GM23338 (cell line): ENCODE results near the gene ZNF552. TPM values are rescaled to one million over a fixed set of nuclear protein-coding genes. Genes with fewer than 3 reads are reported as not detected.

Experiments used
- ATAC-seq: fragments of 200-7000 bp; cut with Tn5 transposase; 3 replicates; pipeline ENCODE4 v1.9.1; 2020
- DNase-seq: peaks from one replicate; pipeline ENCODE4 v3.0.0-alpha.2; 2015; ENCODE audit warnings: low spot score
- H2AFZ ChIP-seq: fragments of 200-600 bp; sonication (generic); 2 replicates; pipeline ENCODE4 v1.8.0; 2016; ENCODE audit warnings: antibody characterized with exemption, mild to moderate bottlenecking, moderate library complexity
- H3F3A ChIP-seq: fragments of 200-600 bp; sonication (generic); replicated peaks from 2 replicates; pipeline ENCODE4 v1.8.0; 2017; ENCODE audit warnings: antibody characterized with exemption, mixed run types, low read depth
- H3K27ac ChIP-seq: fragments of 200-600 bp; sonication (generic); 2 replicates; pipeline ENCODE4 v1.6.1; 2016; ENCODE audit warnings: low read depth
- H3K27me3 ChIP-seq: fragments of 200-600 bp; sonication (generic); 2 replicates; pipeline ENCODE4 v1.8.0; 2016; ENCODE audit warnings: mild to moderate bottlenecking, mixed run types, moderate library complexity; ENCODE audit not compliant: insufficient read depth
- H3K36me3 ChIP-seq: fragments of 200-600 bp; sonication (generic); 2 replicates; pipeline ENCODE4 v1.8.0; 2016; ENCODE audit warnings: mild to moderate bottlenecking; ENCODE audit not compliant: insufficient read depth
- H3K4me1 ChIP-seq: fragments of 200-600 bp; sonication (generic); 2 replicates; pipeline ENCODE4 v1.8.0; 2016; ENCODE audit warnings: mild to moderate bottlenecking, moderate library complexity; ENCODE audit not compliant: insufficient read depth
- H3K4me2 ChIP-seq: fragments of 200-600 bp; sonication (generic); 2 replicates; pipeline ENCODE4 v1.7.1; 2017; ENCODE audit warnings: mixed run types
- H3K4me3 ChIP-seq: fragments of 200-600 bp; sonication (generic); 2 replicates; pipeline ENCODE4 v1.6.1; 2016; ENCODE audit warnings: mixed run types
- H3K79me2 ChIP-seq: fragments of 200-600 bp; sonication (generic); replicated peaks from 2 replicates; pipeline ENCODE4 v1.8.0; 2017; ENCODE audit warnings: mild to moderate bottlenecking; ENCODE audit not compliant: insufficient read depth
- H3K9me2 ChIP-seq: fragments of 200-600 bp; sonication (generic); 2 replicates; pipeline ENCODE4 v1.8.0; 2017; ENCODE audit not compliant: insufficient read depth
- H4K20me1 ChIP-seq: fragments of 200-600 bp; sonication (generic); replicated peaks from 2 replicates; pipeline ENCODE4 v1.8.0; 2017; ENCODE audit warnings: mild to moderate bottlenecking; ENCODE audit not compliant: insufficient read depth
- H3K27ac Mint-ChIP-seq: 2 replicates; pipeline ENCODE4 v1.8.0; 2020; ENCODE audit warnings: inconsistent platforms, mild to moderate bottlenecking, moderate library complexity, mixed read lengths
- H3K27me3 Mint-ChIP-seq: 3 replicates; pipeline ENCODE4 v1.8.0; 2022; ENCODE audit warnings: low read depth, mild to moderate bottlenecking, moderate library complexity, mixed read lengths, inconsistent platforms; ENCODE audit not compliant: insufficient read depth, poor library complexity
- H3K36me3 Mint-ChIP-seq: 3 replicates; pipeline ENCODE4 v1.8.0; 2021; ENCODE audit warnings: low read depth, mild to moderate bottlenecking, inconsistent platforms, moderate library complexity, mixed read lengths
- H3K4me1 Mint-ChIP-seq: 3 replicates; pipeline ENCODE4 v1.8.0; 2020; ENCODE audit warnings: mild to moderate bottlenecking, inconsistent platforms, mixed read lengths
- H3K4me3 Mint-ChIP-seq: 3 replicates; pipeline ENCODE4 v1.8.0; 2021; ENCODE audit warnings: moderate library complexity, mild to moderate bottlenecking, inconsistent platforms, mixed read lengths
- H3K9me3 Mint-ChIP-seq: 3 replicates; pipeline ENCODE4 v1.8.0; 2020; ENCODE audit warnings: moderate library complexity, mild to moderate bottlenecking, inconsistent platforms, mixed read lengths
- CREB1 ChIP-seq: fragments of 250-450 bp; sonication (Bioruptor Pico); IDR thresholded peaks from 2 replicates; pipeline ENCODE4 v1.5.0; 2020; ENCODE audit warnings: low read depth, mild to moderate bottlenecking, moderate library complexity
- EZH2phosphoT487 ChIP-seq: fragments of 200-600 bp; sonication (generic); IDR thresholded peaks from one replicate; pipeline ENCODE4 v1.8.1; 2018; ENCODE audit warnings: antibody characterized with exemption; ENCODE audit not compliant: unreplicated experiment
- POLR2AphosphoS5 ChIP-seq: IDR thresholded peaks from 2 replicates; pipeline ENCODE4 v1.6.1; 2016; ENCODE audit warnings: antibody characterized with exemption, low read depth
- ZNF114 ChIP-seq: fragments of 250-450 bp; sonication (Bioruptor Pico); IDR thresholded peaks from 2 replicates; pipeline ENCODE4 v1.5.0; 2020; ENCODE audit warnings: mild to moderate bottlenecking, moderate library complexity
- polyA plus RNA-seq: library from polyadenylated mRNA; unstranded; fragments of >200 nt; fragmentation: Nextera tagmentation; extraction: Ambion mirVana; gene quantifications from 2 replicates; pipeline ENCODE4 v1.2.1, GENCODE V29; 2016
- total RNA-seq: library from RNA; depleted of rRNA; stranded (reverse); fragments of >200 nt; shearing (Covaris generic); gene quantifications from 2 replicates; pipeline ENCODE4 v1.2.3, GENCODE V29; 2014
- TF ChIP-seq, protein P1 (sequence below): fragments of 250-450 bp; sonication (Bioruptor Pico); IDR thresholded peaks from 2 replicates; pipeline ENCODE4 v1.5.0; 2020; ENCODE audit warnings: mild to moderate bottlenecking, moderate library complexity
- TF ChIP-seq, protein P2 (sequence below): IDR thresholded peaks from 2 replicates; pipeline ENCODE4 v1.6.1; 2016; ENCODE audit warnings: antibody characterized with exemption

Gene ZNF552
- total and polyA plus RNA-seq, 2 experiments from 2014 or later = 11.7 to 15.7 TPM

DNA sequence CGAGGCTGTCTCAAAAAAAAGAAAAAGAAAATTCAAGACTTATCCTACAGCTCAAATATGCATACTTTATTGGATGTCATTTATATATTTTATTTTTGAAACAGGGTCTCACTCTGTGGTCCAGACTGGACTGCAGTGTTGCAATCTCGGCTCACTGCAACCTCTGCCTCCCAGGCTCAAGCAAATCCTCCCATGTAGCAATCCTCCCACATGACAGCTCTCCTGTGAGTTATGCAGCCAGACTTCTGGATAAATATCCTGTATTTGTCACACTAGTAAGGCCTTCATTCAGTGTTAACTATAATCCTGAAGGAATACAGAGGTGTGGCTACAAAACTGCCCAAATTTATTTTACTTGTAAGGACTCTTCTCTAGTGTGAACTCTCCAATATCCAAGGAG is 7.2 kb downstream of the ZNF552 start (continued):
- TF ChIP-seq CREB1 (no peak), ZNF114 (CRISPR knock-in tag) (no peak), POLR2AphosphoS5 (no peak), EZH2phosphoT487 (no peak)
- TF ChIP-seq, protein P1, sequence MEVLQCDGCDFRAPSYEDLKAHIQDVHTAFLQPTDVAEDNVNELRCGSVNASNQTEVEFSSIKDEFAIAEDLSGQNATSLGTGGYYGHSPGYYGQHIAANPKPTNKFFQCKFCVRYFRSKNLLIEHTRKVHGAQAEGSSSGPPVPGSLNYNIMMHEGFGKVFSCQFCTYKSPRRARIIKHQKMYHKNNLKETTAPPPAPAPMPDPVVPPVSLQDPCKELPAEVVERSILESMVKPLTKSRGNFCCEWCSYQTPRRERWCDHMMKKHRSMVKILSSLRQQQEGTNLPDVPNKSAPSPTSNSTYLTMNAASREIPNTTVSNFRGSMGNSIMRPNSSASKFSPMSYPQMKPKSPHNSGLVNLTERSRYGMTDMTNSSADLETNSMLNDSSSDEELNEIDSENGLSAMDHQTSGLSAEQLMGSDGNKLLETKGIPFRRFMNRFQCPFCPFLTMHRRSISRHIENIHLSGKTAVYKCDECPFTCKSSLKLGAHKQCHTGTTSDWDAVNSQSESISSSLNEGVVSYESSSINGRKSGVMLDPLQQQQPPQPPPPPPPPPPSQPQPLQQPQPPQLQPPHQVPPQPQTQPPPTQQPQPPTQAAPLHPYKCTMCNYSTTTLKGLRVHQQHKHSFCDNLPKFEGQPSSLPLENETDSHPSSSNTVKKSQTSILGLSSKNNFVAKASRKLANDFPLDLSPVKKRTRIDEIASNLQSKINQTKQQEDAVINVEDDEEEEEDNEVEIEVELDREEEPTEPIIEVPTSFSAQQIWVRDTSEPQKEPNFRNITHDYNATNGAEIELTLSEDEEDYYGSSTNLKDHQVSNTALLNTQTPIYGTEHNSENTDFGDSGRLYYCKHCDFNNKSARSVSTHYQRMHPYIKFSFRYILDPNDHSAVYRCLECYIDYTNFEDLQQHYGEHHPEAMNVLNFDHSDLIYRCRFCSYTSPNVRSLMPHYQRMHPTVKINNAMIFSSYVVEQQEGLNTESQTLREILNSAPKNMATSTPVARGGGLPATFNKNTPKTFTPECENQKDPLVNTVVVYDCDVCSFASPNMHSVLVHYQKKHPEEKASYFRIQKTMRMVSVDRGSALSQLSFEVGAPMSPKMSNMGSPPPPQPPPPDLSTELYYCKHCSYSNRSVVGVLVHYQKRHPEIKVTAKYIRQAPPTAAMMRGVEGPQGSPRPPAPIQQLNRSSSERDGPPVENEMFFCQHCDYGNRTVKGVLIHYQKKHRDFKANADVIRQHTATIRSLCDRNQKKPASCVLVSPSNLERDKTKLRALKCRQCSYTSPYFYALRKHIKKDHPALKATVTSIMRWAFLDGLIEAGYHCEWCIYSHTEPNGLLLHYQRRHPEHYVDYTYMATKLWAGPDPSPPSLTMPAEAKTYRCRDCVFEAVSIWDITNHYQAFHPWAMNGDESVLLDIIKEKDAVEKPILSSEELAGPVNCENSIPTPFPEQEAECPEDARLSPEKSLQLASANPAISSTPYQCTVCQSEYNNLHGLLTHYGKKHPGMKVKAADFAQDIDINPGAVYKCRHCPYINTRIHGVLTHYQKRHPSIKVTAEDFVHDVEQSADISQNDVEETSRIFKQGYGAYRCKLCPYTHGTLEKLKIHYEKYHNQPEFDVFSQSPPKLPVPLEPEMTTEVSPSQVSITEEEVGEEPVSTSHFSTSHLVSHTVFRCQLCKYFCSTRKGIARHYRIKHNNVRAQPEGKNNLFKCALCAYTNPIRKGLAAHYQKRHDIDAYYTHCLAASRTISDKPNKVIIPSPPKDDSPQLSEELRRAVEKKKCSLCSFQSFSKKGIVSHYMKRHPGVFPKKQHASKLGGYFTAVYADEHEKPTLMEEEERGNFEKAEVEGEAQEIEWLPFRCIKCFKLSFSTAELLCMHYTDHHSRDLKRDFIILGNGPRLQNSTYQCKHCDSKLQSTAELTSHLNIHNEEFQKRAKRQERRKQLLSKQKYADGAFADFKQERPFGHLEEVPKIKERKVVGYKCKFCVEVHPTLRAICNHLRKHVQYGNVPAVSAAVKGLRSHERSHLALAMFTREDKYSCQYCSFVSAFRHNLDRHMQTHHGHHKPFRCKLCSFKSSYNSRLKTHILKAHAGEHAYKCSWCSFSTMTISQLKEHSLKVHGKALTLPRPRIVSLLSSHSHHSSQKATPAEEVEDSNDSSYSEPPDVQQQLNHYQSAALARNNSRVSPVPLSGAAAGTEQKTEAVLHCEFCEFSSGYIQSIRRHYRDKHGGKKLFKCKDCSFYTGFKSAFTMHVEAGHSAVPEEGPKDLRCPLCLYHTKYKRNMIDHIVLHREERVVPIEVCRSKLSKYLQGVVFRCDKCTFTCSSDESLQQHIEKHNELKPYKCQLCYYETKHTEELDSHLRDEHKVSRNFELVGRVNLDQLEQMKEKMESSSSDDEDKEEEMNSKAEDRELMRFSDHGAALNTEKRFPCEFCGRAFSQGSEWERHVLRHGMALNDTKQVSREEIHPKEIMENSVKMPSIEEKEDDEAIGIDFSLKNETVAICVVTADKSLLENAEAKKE = no peak
- TF ChIP-seq, protein P2, sequence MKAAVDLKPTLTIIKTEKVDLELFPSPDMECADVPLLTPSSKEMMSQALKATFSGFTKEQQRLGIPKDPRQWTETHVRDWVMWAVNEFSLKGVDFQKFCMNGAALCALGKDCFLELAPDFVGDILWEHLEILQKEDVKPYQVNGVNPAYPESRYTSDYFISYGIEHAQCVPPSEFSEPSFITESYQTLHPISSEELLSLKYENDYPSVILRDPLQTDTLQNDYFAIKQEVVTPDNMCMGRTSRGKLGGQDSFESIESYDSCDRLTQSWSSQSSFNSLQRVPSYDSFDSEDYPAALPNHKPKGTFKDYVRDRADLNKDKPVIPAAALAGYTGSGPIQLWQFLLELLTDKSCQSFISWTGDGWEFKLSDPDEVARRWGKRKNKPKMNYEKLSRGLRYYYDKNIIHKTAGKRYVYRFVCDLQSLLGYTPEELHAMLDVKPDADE = no peak

DNA sequence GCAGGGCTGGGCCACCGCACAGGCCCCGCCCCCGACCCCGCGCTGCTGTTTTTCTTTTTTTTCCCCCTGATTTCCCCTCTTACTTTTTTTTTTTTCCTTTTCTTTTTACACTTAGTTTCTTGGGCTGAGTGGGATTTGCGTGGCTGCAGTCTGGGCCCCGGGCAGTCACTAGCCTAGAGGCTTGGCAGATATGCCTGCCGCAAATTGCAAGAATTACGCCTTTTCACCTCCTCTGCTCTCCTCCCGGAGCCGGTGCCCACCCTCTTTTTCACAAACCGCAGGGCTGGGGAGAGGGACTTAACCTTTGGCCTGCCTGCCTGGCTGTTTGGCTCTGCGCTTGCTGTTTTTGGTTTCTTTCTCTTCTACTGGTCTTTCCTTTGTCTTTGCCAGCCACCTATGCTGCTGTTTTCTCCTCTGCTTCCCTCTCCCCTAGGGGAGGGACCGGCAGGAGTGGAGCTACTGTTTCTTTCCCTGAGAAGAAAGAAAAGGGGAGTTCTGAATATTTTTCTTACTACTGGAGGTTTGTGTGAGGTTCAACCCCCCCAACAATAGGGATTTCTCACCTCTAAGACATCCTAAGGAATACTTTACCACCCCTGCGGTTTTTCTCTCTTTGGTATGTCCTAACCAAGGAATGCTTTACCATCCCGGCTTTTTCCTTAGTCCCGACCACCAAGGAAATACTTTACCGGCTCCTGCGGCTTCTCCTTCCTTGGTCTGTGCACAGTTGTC is 11.0 kb downstream of the ZNF552 start:
- ATAC-seq (peak; percentile 65), DNase-seq (peak; percentile 92)
- no peaks in the 10 kb centered on the region for H3K27me3 ChIP-seq
- peaks cover 6% of the 10 kb centered on the region; the same call in 1 of the 2 replicates for H3K79me2 ChIP-seq
- H3K9me2 ChIP-seq = no peaks in the 10 kb centered on the region
- peaks cover 52% of the 10 kb centered on the region for H3K4me1 Mint-ChIP-seq
- no peaks in the 10 kb centered on the region for H4K20me1 ChIP-seq
- no peaks in the 10 kb centered on the region for H3K9me3 Mint-ChIP-seq
- TF ChIP-seq POLR2AphosphoS5 = peak; percentile 26; the same call in 1 of the 2 replicates
- TF ChIP-seq ZNF114 (CRISPR knock-in tag) = no peak
- peak overlapping the region; percentile 96 for H3K27ac Mint-ChIP-seq
- peak overlapping the region; percentile 100 for H3K27ac ChIP-seq
- H3K4me3 ChIP-seq = peak overlapping the region; percentile 60
- peaks cover 10% of the 10 kb centered on the region for H3K27me3 Mint-ChIP-seq
- no peak overlapping the region for H2AFZ ChIP-seq
- H3F3A ChIP-seq = peaks cover 4% of the 10 kb centered on the region; the same call in 1 of the 2 replicates
- H3K4me1 ChIP-seq = peaks cover 36% of the 10 kb centered on the region
- peak overlapping the region; percentile 75 for H3K4me2 ChIP-seq
- H3K36me3 Mint-ChIP-seq = peaks cover 26% of the 10 kb centered on the region
- H3K4me3 Mint-ChIP-seq = peak overlapping the region; percentile 86
- H3K36me3 ChIP-seq = peaks cover 7% of the 10 kb centered on the region; the same call in 1 of the 2 replicates
